Suppressor macrophage (primary cell): ENCODE results near the gene DTNA.

Experiments
- DNase-seq, 4 experiments: peaks; one replicate each; pipeline ENCODE4 v3.0.0-alpha.2; 2020 to 2022

The DTNA gene

GRCh38 chr18:34808389-34808788 is 98.3 kb downstream of the DTNA start:
- DNase-seq = no peak

DNA sequence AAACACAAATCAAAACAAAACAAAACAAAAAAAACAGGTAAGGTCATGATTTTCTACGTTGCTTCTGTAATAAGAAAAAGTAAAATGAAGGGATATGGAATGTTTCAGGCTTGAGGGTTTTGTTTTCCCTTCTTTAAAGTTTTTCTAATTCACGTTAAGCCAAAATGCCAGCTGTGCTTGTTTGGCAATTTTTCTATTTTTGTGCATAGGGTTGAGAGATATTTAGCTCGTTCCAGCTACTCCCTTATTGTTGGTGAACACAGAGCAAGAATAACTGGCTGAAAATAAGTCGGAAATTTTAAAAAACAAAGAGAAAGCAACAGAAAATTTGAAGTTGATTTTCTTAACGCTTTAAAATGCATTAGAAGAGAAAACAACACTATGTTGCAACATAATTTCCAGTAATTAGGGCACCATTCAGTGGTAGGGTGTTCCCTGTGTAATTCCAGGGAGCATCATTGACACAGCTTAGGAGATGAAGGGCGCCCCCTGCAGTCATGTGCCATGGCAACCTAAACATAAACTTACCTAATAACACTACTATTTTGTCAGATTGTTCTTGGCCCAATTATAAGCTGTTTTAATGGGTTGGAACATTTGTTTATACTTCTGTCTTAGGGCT is 99.5 kb downstream of the DTNA start:
- DNase-seq = peak; percentile 13 to 61 (median 45)

DNA sequence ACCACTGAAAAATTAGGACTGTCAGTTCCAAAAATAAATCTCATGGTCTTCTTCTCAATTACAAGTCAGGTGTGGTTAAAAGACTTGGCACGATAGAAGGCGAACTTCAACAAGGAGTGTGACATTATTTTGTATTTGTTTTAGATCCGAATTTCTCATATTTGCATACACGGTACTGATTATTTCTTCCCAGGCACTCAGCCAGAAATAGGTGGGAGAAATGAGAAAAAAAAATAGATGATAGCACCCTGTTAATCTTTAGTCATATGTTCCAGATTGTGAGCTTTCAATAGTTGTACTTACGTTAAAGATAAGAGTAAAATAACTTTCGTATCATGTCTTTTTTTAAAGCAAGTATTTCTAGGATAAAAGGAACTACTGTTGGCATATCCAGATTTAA is 106.1 kb downstream of the DTNA start:
- DNase-seq = no peak

- no peak for DNase-seq
These were observed 107.5 kb downstream of the DTNA start for GRCh38 chr18:34817636-34818035.

- no peak for DNase-seq
These were observed 108.0 kb downstream of the DTNA start for GRCh38 chr18:34818064-34818463.

GRCh38 chr18:34820360-34821065 is 110.4 kb downstream of the DTNA start:
- DNase-seq = no peak

DNA sequence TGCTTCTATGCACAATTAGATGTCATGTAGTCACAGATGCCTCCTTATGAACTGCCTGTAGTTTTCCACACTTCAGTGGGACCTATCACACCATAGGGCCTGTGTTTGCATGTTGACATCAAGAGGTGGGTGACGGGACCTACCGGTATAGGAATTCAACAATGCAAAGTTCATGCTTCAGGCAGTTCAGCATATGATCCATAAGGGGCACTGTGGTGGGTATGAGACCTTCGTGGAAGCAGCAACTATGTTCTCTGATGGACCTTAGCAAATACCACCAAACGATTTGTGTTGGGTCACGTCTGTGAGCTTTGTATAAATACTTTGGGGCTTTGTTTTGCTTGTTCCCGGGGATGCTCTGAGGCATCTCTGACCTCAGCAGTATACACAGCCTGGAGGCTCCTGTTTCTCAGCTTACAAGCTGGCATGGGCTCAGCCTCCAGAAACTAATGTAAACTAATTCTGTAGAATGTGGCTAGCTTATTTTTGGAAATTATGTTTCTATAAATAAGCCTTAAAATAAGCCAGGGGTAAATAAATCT is 111.6 kb downstream of the DTNA start:
- no peak for DNase-seq

- DNase-seq = no peak
These were observed 118.0 kb downstream of the DTNA start for GRCh38 chr18:34828093-34828492.

GRCh38 chr18:34834897-34835296 is 124.8 kb downstream of the DTNA start:
- DNase-seq = no peak

GRCh38 chr18:34835466-34835865 is 125.4 kb downstream of the DTNA start:
- DNase-seq = no peak

GRCh38 chr18:34837769-34838272 is 127.7 kb downstream of the DTNA start:
- DNase-seq = no peak

DNA sequence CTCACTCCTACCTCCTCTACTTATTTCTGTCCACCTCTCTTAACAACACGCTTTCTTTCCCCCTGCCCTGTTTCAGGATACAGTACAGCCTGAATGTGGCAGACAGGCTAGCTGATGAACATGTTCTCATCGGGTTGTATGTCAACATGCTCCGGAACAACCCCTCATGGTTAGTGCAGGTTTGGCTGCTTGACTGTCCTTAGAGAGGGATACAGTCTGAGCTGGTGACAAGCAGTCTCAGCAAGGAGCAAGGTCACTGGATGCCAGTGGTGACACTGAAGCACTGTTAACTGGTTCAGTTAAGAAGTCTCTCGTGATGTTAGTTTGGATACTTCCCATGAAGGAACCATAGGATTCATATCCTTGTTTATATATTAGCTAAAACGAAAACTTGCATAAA is 128.6 kb downstream of the DTNA start:
- no peak for DNase-seq

GRCh38 chr18:34840256-34840826 is 130.2 kb downstream of the DTNA start:
- no peak for DNase-seq

- no peak for DNase-seq
These were observed 131.8 kb downstream of the DTNA start for GRCh38 chr18:34841891-34842290.

DNA sequence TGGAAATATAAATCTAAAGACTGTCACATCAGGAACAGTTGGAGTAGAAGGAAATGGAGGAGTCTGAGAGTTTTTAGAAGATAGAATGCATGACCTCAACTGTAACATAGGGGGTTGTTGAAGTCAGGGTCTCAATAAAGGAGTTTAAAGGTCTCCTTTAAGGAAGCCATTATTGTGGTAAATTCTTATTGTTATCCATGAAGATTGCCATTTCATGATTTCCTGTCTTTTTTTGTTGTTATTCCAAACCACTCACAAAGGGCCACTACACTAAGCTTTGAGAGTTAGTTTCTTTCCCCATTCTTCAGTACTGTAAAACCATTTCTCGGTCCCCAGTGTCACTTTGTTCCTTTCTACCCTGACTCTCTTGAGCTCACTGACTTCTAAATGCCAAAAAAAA is 134.0 kb downstream of the DTNA start:
- no peak for DNase-seq

DNA sequence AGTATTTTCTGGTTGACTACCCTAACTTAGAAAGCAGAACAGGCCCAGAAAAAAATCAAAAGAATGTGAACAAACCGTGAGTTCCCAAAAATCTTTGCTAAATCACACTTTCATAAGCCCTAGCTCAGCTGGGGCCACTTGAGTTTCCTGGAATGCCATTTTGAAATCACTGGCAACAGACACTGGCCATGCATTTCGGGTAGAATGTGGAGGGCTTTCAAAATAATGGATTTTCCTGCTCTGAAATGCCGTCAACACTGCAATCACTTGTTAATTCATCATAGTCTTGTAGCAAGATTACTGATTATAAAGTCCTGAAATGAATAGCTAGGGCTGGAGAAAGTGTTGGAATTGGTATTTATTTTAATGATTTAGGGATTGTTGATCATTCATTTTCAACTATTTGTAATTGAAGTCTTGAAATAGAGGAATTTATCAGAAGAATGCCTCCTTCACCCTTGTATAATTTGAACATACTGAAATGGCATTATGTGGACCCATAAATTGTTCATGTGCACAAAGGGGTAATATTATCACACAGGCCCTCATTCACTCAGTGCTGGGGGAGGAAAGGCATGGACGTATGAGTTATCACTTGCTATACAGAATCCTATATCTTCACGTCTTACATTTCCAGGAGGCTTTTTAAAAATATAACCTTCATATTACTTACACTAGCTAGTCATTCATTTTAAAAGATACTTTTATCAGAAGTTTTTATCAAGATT is 134.8 kb downstream of the DTNA start:
- DNase-seq = peak in 1 of 4 experiments; percentile 3

DNA sequence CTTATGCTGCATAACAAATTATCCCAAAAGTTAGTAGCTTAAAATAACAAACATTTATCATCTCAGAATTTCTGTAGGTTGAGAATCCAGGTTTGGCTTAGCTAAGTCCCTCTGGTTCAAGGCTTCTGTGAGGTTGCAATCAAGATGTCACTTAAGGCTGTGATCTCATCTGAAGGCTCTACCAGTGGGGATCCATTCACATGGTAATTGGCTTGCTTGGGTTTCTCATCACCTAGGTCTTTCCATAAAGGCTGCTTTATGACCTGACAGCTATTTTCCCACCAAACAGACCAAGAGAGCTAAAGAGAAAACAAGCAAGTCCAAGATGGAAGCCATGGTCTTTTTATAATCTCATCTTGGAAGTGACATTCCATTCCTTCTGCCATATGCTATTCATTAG is 137.3 kb downstream of the DTNA start:
- DNase-seq = no peak

DNA sequence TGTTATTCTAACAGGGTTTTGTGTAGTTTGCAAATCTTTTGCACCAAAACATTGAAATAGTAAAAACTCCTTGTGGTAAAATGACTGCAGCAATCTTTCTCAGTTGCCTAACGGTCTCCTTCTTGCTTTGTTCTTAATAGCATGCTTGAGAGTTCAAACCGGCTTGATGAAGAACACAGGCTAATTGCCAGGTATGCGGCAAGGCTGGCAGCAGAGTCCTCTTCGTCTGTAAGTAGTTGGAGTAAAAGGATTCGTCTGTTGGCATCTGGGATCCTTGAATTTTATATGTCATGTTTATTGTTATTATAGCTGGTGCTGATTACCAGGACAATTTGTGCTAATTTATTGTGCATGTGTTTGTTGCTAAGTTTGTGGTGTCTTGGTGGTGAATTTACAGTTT is 138.1 kb downstream of the DTNA start:
- no peak for DNase-seq

GRCh38 chr18:34848695-34849094 is 138.6 kb downstream of the DTNA start:
- DNase-seq = no peak

- no peak for DNase-seq
These were observed 147.2 kb downstream of the DTNA start for GRCh38 chr18:34857320-34857719.

GRCh38 chr18:34858188-34858587 is 148.1 kb downstream of the DTNA start:
- no peak for DNase-seq

DNA sequence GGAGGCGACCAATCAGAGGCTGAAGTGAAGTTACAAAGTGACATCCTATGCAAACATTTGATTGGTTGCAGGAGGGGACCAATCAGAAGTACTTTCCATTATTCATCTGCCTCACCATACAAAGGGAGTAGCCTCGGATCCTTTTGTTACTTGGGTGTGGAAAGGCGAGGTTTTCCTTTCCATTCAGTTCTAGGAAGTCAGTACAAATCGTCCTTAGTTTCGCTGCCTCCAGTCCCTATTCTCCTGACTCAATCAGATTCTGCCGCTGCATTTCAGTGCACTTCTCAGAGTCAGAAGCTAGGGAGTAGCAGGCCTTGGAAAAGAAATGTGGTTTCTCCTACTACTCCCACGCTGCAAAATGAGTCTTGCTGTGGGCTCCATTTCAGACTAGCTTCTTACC is 149.4 kb downstream of the DTNA start:
- no peak for DNase-seq

- no peak for DNase-seq
These were observed 152.5 kb downstream of the DTNA start for GRCh38 chr18:34862561-34862960.
